ENCODE data around the gene ZNF385C. TPM values are rescaled to one million over a fixed set of nuclear protein-coding genes. Genes with fewer than 3 reads are reported as not detected.

ZNF385C gene
- total RNA-seq, 1 donor from 2014 or later = under 0.01 TPM

DNA sequence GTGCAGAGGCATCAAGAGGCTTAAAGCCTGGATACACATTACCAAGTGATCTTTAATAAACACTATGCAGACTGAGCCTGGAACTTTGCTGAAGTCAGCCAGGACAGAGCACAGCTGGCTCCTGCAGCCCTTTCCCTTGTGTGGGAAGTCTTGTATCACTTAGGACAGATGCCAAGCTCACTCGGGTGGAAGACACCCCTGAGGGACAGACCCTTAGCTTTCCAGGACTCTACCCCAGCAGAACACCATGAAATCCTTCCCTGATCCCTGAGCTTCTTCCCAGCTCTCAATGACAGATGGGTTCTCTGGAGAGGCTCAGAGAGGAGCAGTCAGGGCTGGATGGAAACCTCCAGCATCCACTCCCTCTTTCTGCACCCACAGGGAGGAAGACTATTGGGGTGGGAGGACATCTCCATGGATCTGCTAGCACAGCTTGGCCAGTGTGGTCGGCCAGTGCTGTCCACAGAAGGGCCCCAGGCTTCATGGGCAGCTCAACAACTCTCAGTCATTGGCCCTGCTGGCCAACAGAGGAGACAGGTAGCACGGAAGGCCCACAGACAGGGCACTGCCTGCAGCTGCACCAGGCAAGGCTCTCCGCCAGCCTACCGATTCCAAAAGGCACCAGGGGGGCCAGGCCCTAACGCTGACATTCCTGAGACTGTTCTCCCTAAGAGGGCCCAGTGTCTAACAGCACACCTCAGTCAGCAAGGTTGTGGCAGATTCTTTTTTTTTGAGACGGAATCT, 40.6 kb upstream of the ZNF385C start:
- H3K27me3 ChIP-seq (ENCODE audit: control insufficient read depth, insufficient read depth, low read length) = no peaks in the 10 kb centered on the region
- TF ChIP-seq, protein P1, sequence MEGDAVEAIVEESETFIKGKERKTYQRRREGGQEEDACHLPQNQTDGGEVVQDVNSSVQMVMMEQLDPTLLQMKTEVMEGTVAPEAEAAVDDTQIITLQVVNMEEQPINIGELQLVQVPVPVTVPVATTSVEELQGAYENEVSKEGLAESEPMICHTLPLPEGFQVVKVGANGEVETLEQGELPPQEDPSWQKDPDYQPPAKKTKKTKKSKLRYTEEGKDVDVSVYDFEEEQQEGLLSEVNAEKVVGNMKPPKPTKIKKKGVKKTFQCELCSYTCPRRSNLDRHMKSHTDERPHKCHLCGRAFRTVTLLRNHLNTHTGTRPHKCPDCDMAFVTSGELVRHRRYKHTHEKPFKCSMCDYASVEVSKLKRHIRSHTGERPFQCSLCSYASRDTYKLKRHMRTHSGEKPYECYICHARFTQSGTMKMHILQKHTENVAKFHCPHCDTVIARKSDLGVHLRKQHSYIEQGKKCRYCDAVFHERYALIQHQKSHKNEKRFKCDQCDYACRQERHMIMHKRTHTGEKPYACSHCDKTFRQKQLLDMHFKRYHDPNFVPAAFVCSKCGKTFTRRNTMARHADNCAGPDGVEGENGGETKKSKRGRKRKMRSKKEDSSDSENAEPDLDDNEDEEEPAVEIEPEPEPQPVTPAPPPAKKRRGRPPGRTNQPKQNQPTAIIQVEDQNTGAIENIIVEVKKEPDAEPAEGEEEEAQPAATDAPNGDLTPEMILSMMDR (IDR thresholded peaks at IDR 0.05; ENCODE audit: insufficient read depth, low read length, severe bottlenecking) = no peak
- no peak overlapping the region for H3K4me3 ChIP-seq (ENCODE audit: low read depth, low read length)
- H3K36me3 ChIP-seq (ENCODE audit: control insufficient read depth, insufficient read depth, low read length) = peaks cover 13% of the 10 kb centered on the region
- FAIRE-seq (no peak), DNase-seq (ENCODE audit: low read depth) (no peak)

DNA sequence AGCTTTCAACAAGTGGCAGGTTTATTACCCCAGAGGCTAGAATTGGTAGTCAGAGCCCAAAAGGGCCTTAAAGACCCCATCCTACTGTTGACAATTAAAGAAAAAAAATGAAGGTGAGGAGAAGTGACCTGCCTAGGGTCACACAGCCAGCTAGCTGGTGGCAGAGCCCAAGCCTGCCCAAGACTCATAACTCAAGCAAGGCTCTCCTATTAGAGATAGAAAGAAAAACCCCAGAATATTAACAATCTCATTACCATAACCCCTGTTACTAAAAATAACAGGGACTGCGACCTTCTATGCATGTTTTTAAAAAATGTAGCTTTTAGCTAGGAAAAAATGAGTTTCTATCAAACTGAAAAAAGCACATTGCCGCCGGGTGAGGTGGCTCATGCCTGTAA, 38.4 kb upstream of the ZNF385C start:
- peaks cover 7% of the 10 kb centered on the region for H3K36me3 ChIP-seq (ENCODE audit: control insufficient read depth, insufficient read depth, low read length)
- no peaks in the 10 kb centered on the region for H3K27me3 ChIP-seq (ENCODE audit: control insufficient read depth, insufficient read depth, low read length)
- FAIRE-seq = no peak
- DNase-seq (ENCODE audit: low read depth) = no peak
- TF ChIP-seq, protein P1 (IDR thresholded peaks at IDR 0.05; ENCODE audit: insufficient read depth, low read length, severe bottlenecking) = no peak
- H3K4me3 ChIP-seq (ENCODE audit: low read depth, low read length) = no peak overlapping the region

DNA sequence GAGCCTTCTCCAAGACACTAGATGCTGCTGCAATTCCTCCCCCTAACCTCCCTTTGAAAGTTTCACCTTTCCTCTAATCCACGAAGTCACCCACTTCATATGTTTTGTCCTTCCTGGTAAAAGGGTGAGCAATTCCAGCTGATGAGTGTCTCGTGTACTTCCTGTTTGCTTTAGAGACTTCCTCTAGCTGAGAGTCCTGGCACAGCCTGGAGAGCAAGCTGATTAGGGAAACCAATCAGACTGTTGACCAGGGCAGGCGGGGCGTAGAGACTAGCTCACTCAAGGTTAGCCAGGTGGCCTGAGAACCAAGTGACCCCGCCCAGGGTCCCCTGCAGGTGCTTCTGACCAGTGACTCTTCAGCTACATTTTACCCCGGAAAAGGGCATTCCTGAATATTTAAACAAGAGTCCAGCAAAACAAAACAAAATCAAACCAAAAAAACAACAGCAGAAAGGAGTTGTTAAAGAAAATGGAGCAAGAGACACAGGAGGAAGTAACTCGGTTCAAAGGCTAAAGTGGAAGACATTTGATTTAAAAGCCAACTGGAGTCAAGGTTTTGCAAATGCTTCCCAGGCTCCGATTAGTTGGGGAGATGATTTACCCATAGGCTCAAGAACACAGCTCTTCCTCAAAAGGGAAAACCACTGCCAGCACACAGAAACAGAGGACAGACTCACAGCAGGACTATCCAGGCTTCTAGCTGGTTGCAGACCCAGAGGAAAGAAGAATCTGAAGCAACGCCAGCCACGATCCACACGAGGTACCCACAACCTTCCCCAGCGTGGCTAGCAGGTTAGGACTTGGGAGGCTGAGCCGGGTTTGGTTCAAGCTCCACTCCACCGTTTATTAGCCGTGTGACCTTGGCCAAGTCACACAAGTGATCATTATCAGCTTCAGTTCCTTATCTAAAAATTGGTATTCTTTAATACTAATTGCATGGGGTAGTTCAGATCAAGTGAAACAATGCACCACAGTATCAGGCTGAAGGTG, 37.7 kb upstream of the ZNF385C start:
- TF ChIP-seq, protein P1 (IDR thresholded peaks at IDR 0.05; ENCODE audit: insufficient read depth, low read length, severe bottlenecking) = no peak
- Histone ChIP-seq H3K27me3 (ENCODE audit: control insufficient read depth, insufficient read depth, low read length) (no peaks in the 10 kb centered on the region), H3K4me3 (ENCODE audit: low read depth, low read length) (no peak overlapping the region), H3K36me3 (ENCODE audit: control insufficient read depth, insufficient read depth, low read length) (peaks cover 6% of the 10 kb centered on the region)
- FAIRE-seq (peak; percentile 90), DNase-seq (ENCODE audit: low read depth) (peak; percentile 88)

DNA sequence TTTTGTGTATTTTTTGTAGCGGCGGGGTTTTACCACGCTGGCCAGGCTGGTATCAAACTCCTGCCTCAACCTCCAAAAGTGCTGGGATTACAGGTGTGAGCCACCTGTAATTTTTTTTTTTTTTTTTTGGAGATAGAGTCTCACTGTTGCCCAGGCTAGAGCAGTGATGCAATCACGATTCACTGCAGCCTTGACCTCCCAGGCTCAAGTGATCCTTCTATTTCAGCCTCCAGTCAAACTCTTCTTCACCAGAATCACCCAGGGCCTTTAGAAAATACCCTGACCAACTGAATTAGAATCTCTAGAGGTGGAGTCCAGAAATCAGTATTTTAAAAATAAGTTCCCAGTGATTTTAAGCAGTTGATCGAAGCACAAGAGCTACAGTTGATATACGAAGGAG, 36.9 kb upstream of the ZNF385C start:
- no peak for FAIRE-seq
- no peak overlapping the region for H3K4me3 ChIP-seq (ENCODE audit: low read depth, low read length)
- DNase-seq (ENCODE audit: low read depth) = no peak
- H3K36me3 ChIP-seq (ENCODE audit: control insufficient read depth, insufficient read depth, low read length) = peaks cover 10% of the 10 kb centered on the region
- no peaks in the 10 kb centered on the region for H3K27me3 ChIP-seq (ENCODE audit: control insufficient read depth, insufficient read depth, low read length)
- TF ChIP-seq, protein P1 (IDR thresholded peaks at IDR 0.05; ENCODE audit: insufficient read depth, low read length, severe bottlenecking) = no peak

DNA sequence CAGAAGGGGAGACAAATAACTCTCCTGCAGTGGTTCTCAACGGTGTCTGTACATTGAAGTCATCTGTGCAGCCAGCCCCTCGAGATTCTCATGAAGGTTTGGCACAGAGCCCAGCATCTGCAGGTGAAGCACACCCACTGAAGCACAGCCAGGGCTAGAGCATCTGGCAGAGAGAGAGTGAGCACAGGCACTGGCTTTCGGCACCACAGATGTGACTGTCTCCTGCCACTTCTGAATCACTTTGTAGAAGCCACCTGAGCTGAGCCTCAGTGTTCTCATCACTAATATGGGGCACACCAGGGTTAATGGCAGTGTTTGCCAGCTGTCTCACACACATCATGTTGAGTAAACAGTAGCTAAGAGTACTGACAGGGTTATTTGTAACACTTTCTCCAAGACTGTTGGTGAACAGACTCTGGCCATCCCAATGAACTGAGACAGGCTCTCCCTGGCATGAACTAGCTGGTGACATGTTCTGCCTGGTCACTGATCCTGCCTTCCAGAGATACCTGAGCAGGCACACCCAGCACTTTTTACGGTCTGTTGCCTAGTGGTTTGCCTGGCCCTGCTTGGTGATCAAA, 35.3 kb upstream of the ZNF385C start:
- DNase-seq (ENCODE audit: low read depth) = peak; percentile 27
- peak; percentile 7 for FAIRE-seq
- TF ChIP-seq, protein P1 (IDR thresholded peaks at IDR 0.05; ENCODE audit: insufficient read depth, low read length, severe bottlenecking) = no peak
- H3K36me3 ChIP-seq (ENCODE audit: control insufficient read depth, insufficient read depth, low read length) = peaks cover 24% of the 10 kb centered on the region
- H3K4me3 ChIP-seq (ENCODE audit: low read depth, low read length) = no peak overlapping the region
- no peaks in the 10 kb centered on the region for H3K27me3 ChIP-seq (ENCODE audit: control insufficient read depth, insufficient read depth, low read length)
